SK-N-SH (cell line): ENCODE measurements around the gene KIF6. TPM values are rescaled to one million over a fixed set of nuclear protein-coding genes. Genes with fewer than 3 reads are reported as not detected.

Experiments
- CTCF ChIA-PET: fragments of 300-600, 350-600 bp; formaldehyde crosslinking; extraction: SDS; loops from one replicate; lab custom pipeline; 2021; lab: Yijun Ruan, JAX
- POLR2A ChIA-PET: fragments of 350-600 bp; sonication (Branson Sonifier 250); formaldehyde crosslinking; extraction: SDS; loops from one replicate; lab custom pipeline; 2020; ENCODE audit warnings: antibody characterized with exemption, inconsistent platforms; lab: Yijun Ruan, JAX
- DNase-seq: peaks from one replicate; pipeline ENCODE4 v3.0.0; 2012
- H2AFZ ChIP-seq: fragments of 200-600 bp; sonication (generic); 2 replicates; pipeline ENCODE4 v1.8.1; 2016; ENCODE audit warnings: antibody characterized with exemption, mild to moderate bottlenecking, low read depth
- H3F3A ChIP-seq: fragments of 200-600 bp; sonication (generic); replicated peaks from 2 replicates; pipeline ENCODE3; 2016; ENCODE audit warnings: antibody characterized with exemption, mild to moderate bottlenecking; ENCODE audit not compliant: insufficient read depth
- H3K27ac ChIP-seq, 2 experiments: fragments of 200-500 bp in 1 of 2; fragments of 200-600 bp in 1 of 2; sonication (Bioruptor generic) in 1 of 2; sonication (generic), shearing (Covaris generic) in 1 of 2; 2 replicates each; pipeline versions ENCODE4 v1.5.1 to v1.6.1; 2014 to 2016; ENCODE audit warnings: low read depth in 2 of 2, inconsistent platforms in 1 of 2, low read length in 1 of 2, mild to moderate bottlenecking in 1 of 2, mixed read lengths in 1 of 2
- H3K27me3 ChIP-seq: fragments of 200-600 bp; sonication (generic), shearing (Covaris generic); 2 replicates; pipeline ENCODE4 v1.6.1; 2016; ENCODE audit warnings: mixed run types; ENCODE audit not compliant: insufficient read depth
- H3K36me3 ChIP-seq, 2 experiments: fragments of 200-500 bp in 1 of 2; fragments of 200-600 bp in 1 of 2; sonication (Bioruptor generic) in 1 of 2; sonication (generic) in 1 of 2; replicated peaks in 1 of 2; 2 replicates each; pipeline versions ENCODE3 to v1.5.1; 2014 to 2016; ENCODE audit warnings: low read length in 1 of 2, mild to moderate bottlenecking in 1 of 2; ENCODE audit not compliant: insufficient read depth in 2 of 2, control insufficient read depth in 1 of 2
- H3K4me1 ChIP-seq, 2 experiments: fragments of 200-500 bp in 1 of 2; fragments of 200-600 bp in 1 of 2; sonication (Bioruptor generic) in 1 of 2; sonication (generic), shearing (Covaris generic) in 1 of 2; 2 replicates each; pipeline versions ENCODE4 v1.5.1 to v1.6.1; 2014 to 2016; ENCODE audit warnings: low read depth in 1 of 2, low read length in 1 of 2, mixed run types in 1 of 2; ENCODE audit not compliant: insufficient read depth in 2 of 2, control insufficient read depth in 1 of 2
- H3K4me2 ChIP-seq: fragments of 200-600 bp; sonication (generic), shearing (Covaris generic); 2 replicates; pipeline ENCODE4 v1.6.1; 2017; ENCODE audit warnings: mixed run types
- H3K4me3 ChIP-seq, 2 experiments: fragments of 200-500 bp in 1 of 2; fragments of 200-600 bp in 1 of 2; sonication (Bioruptor generic) in 1 of 2; sonication (generic), shearing (Covaris generic) in 1 of 2; 2 replicates each; pipeline versions ENCODE4 v1.5.1 to v1.8.1; 2014 to 2016; ENCODE audit warnings: low read depth in 2 of 2, inconsistent platforms in 1 of 2, low read length in 1 of 2, mild to moderate bottlenecking in 1 of 2, mixed read lengths in 1 of 2, moderate library complexity in 1 of 2
- H3K79me2 ChIP-seq: fragments of 200-600 bp; sonication (generic); 2 replicates; pipeline ENCODE4 v1.8.1; 2017; ENCODE audit warnings: mild to moderate bottlenecking; ENCODE audit not compliant: insufficient read depth
- H3K9ac ChIP-seq: fragments of 200-600 bp; sonication (generic); 2 replicates; pipeline ENCODE4 v1.6.1; 2017; ENCODE audit warnings: mixed run types
- H3K9me2 ChIP-seq: fragments of 200-600 bp; sonication (generic); 2 replicates; pipeline ENCODE4 v1.6.1; 2017; ENCODE audit warnings: mixed run types
- H3K9me3 ChIP-seq: fragments of 200-600 bp; sonication (generic); 2 replicates; pipeline ENCODE4 v1.6.1; 2017; ENCODE audit warnings: mixed run types, mild to moderate bottlenecking, moderate library complexity
- H4K20me1 ChIP-seq: fragments of 200-600 bp; sonication (generic); 2 replicates; pipeline ENCODE4 v1.6.1; 2017; ENCODE audit warnings: mild to moderate bottlenecking, mixed run types; ENCODE audit not compliant: insufficient read depth
- ELF1 ChIP-seq: IDR thresholded peaks from 2 replicates; pipeline ENCODE4 v1.4.0; 2012
- EZH2phosphoT487 ChIP-seq: fragments of 200-600 bp; sonication (generic); IDR thresholded peaks from 2 replicates; pipeline ENCODE4 v1.6.1; 2017; ENCODE audit warnings: low read depth, mixed run types, mild to moderate bottlenecking, antibody characterized with exemption, moderate library complexity, borderline replicate concordance
- FOSL2 ChIP-seq: IDR thresholded peaks from 2 replicates; pipeline ENCODE4 v1.4.0; 2012; ENCODE audit warnings: low read depth, mild to moderate bottlenecking, moderate library complexity, borderline replicate concordance
- FOXM1 ChIP-seq: IDR thresholded peaks from 2 replicates; pipeline ENCODE4 v1.4.0; 2012; ENCODE audit warnings: low read depth, mild to moderate bottlenecking
- GABPA ChIP-seq: IDR thresholded peaks from 2 replicates; pipeline ENCODE4 v1.4.0; 2012; ENCODE audit warnings: low read depth, mild to moderate bottlenecking
- IRF3 ChIP-seq: fragments of 150-350 bp; IDR thresholded peaks from 2 replicates; pipeline ENCODE4 v1.6.1; 2016; ENCODE audit warnings: mild to moderate bottlenecking, low read depth, low read length
- MAX ChIP-seq: IDR thresholded peaks from 2 replicates; pipeline ENCODE4 v1.4.0; 2012; ENCODE audit warnings: low read depth
- MEF2A ChIP-seq: IDR thresholded peaks from 2 replicates; pipeline ENCODE4 v1.4.0; 2012; ENCODE audit warnings: low read depth, borderline replicate concordance
- NFIC ChIP-seq: IDR thresholded peaks from 2 replicates; pipeline ENCODE4 v1.4.0; 2012; ENCODE audit warnings: borderline replicate concordance
- PBX3 ChIP-seq: IDR thresholded peaks from 2 replicates; pipeline ENCODE4; 2012
- POLR2AphosphoS5 ChIP-seq: IDR thresholded peaks from 2 replicates; pipeline ENCODE4 v1.6.1; 2012; ENCODE audit warnings: low read depth, low read length
- RAD21 ChIP-seq: IDR thresholded peaks from 2 replicates; pipeline ENCODE4 v1.6.1; 2012; ENCODE audit warnings: mild to moderate bottlenecking, low read length
- RFX5 ChIP-seq: IDR thresholded peaks from 2 replicates; pipeline ENCODE4 v1.6.1; 2012; ENCODE audit warnings: mild to moderate bottlenecking, improper control_type of control experiment, low read length
- SIN3A ChIP-seq: IDR thresholded peaks from 2 replicates; pipeline ENCODE4 v1.6.1; 2012; ENCODE audit warnings: low read depth, mild to moderate bottlenecking, low read length, moderate library complexity, borderline replicate concordance
- TAF1 ChIP-seq: IDR thresholded peaks from 2 replicates; pipeline ENCODE4 v1.6.1; 2012; ENCODE audit warnings: low read depth, mild to moderate bottlenecking, low read length, moderate library complexity, borderline replicate concordance
- TEAD4 ChIP-seq: IDR thresholded peaks from 2 replicates; pipeline ENCODE4 v1.4.0; 2012; ENCODE audit warnings: mild to moderate bottlenecking, borderline replicate concordance; ENCODE audit not compliant: insufficient read depth
- YY1 ChIP-seq: IDR thresholded peaks from 2 replicates; pipeline ENCODE4 v1.4.0; 2012; ENCODE audit warnings: low read depth, mild to moderate bottlenecking
- ZBTB33 ChIP-seq: IDR thresholded peaks from 2 replicates; pipeline ENCODE4 v1.4.0; 2012; ENCODE audit warnings: low read depth, borderline replicate concordance
- WGBS: methylation state at CpG from one replicate; pipeline ENCODE4 v1.1.6; 2017; ENCODE audit warnings: low lambda C conversion rate; 5-methylcytosine and 5-hydroxymethylcytosine counted together
- polyA plus RNA-seq, 3 experiments: library from polyadenylated mRNA; depleted of rRNA; stranded (reverse); fragments of >200 nt; gene quantifications; 2 replicates each; pipeline ENCODE4 v1.2.3, GENCODE V29; 2012

Gene KIF6
- polyA plus RNA-seq, 1 of the 3 experiments (the other 2 are of a cell fraction) = 0.13 TPM

- Histone ChIP-seq H3K9me2 (no peaks in the 10 kb centered on the region), H3F3A (no peaks in the 10 kb centered on the region), H3K4me2 (no peak overlapping the region), H3K4me3 (no peak overlapping the region), H4K20me1 (no peaks in the 10 kb centered on the region), H3K27me3 (no peaks in the 10 kb centered on the region), H3K4me1 (peaks cover 0 to 7% of the 10 kb centered on the region in 2 experiments; a peak in 1 of 4 replicates), H3K9me3 (no peaks in the 10 kb centered on the region), H3K79me2 (no peaks in the 10 kb centered on the region), H3K27ac (no peak overlapping the region), H2AFZ (no peak overlapping the region), H3K36me3 (no peaks in the 10 kb centered on the region), H3K9ac (no peak overlapping the region)
- TF ChIP-seq GABPA = no peak
- TF ChIP-seq NFIC = no peak
- TF ChIP-seq MAX = no peak
- no peak for TF ChIP-seq FOXM1
- TF ChIP-seq POLR2AphosphoS5 = no peak
- no peak for TF ChIP-seq MEF2A
- TF ChIP-seq PBX3 = no peak
- no peak for TF ChIP-seq FOSL2
- no peak for TF ChIP-seq EZH2phosphoT487
- no peak for TF ChIP-seq TEAD4
- no peak for TF ChIP-seq TAF1
- TF ChIP-seq ELF1 = no peak
- TF ChIP-seq ZBTB33 = no peak
- no peak for TF ChIP-seq RAD21
- TF ChIP-seq IRF3 = no peak
- TF ChIP-seq YY1 = no peak
- no peak for TF ChIP-seq RFX5
- TF ChIP-seq SIN3A = no peak
- ChIA-PET CTCF (interaction anchor here (0.8 kb wide), 1 partner anchor 9 kb away, joined by 3 read pairs; no protein-coding TSS in a partner anchor), POLR2A (no interaction called here)
- 52% methylated on average over 2 of the region's 2 CpGs for WGBS
- no peak for DNase-seq
Measured at GRCh38 chr6:39585641-39586040, 139.6 kb downstream of the KIF6 start.
